Cerebellar cortex (tissue), 1 donor: Measurements from ENCODE around the gene IL26.
"Not testable (repeated sequence)": the region's sequence is repeated elsewhere in the genome, so short reads cannot be mapped to it uniquely, and the experiment has no call there.

Experiments used
- DNase-seq: peaks from one replicate; pipeline ENCODE4 v3.0.0-alpha.2; 2015; ENCODE audit warnings: low spot score

IL26 gene

DNA sequence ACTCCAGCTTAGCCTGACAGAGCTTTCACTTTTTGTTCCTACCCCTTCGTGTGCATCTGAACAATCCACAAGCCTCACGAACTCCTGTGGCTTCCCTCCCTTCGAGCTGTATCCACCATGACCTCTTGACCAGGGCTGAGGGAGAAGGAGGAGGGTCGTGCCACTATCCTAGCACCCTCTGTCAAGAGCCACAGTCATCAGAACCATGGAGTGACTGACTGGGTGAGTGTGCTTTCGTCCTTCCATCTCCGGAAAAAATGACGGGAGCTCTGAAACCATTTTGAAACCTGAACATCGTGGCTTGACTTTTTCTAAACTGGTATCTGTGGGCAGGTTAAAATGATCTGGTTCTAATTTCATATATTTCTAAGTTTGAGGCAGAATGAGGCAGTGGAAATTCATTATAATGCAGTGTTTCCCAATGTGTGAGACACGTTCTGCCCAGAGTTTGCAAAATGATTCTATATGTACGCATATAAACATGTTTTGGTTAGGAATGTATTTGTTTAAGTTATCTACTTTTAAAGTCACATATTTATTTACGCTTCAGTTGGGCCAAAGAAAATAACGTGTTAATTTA, 27.0 kb downstream of the IL26 start:
- DNase-seq = no peak

DNA sequence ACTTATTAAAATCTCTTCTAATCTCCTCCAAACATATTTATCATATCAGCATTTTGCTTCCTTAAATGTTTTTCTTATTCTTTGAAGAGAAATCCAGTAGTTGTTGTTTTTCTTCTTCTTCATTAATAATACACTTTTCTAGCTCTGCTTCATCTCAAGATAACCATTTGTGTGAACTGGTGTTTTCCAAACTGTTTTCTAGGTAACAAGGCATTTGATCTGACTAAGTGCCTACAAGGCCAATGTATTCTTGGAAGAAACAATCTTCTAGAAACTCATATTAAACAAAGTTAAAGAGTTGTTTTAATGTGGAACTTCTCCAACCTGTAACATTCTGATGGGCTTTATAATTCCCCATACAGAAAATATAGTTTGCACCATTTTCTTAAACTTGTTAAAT, 35.3 kb downstream of the IL26 start:
- DNase-seq = no peak

- DNase-seq = no peak
These were observed 35.8 kb downstream of the IL26 start for GRCh38 chr12:68189821-68190242.

DNA sequence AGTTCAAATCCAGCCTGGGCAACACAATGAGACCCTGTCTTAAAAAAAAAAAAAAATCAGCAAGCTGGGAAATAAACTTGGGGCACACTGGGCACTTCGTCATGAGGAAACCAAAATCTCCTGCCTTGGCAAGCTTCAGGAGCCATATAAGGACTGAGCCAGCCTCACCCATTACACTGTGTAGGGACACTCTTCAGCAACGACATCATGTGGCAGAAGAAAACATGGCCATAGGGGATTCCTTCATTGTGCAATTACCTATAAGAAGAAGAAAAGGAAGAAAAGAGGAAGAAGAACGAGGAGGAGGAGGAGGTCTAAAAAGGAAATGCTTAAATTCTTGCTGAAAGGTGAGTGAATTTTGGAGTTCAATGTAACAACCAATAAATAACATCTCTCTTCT, 40.0 kb downstream of the IL26 start:
- no peak for DNase-seq

- DNase-seq = no peak
These were observed 44.5 kb downstream of the IL26 start for GRCh38 chr12:68180792-68181744.

GRCh38 chr12:68178774-68179439, 46.7 kb downstream of the IL26 start:
- no peak for DNase-seq

- DNase-seq = no peak
These were observed 47.4 kb downstream of the IL26 start for GRCh38 chr12:68178184-68178583.

- DNase-seq = no peak
These were observed 48.0 kb downstream of the IL26 start for GRCh38 chr12:68177562-68177961.

GRCh38 chr12:68176257-68176656, 49.4 kb downstream of the IL26 start:
- DNase-seq = no peak

DNA sequence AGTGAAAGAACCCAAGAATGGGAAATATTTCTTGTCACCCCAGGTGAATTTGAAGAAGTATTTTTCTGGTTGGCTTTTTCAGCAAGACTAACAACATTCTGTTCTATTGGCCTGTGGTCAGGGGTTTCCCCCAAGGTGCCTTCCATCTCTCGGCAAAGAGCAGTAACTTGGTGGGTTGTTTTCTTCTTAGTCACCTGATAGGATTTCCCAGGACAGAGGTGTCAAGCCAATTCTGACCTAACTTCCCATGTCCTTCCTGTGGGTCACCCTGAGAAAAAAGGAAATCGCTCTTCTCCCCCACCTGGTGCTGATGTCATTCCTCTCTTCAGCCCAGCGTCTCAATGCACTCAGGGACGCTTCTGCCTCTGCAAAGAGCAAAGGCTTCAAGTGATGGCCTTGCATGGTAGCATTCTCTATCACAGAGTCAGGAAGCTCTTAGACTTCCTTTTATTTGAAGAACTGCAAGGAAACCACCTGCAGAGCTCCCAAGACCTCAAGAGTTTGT, 50.0 kb downstream of the IL26 start:
- no peak for DNase-seq

- DNase-seq = not testable (repeated sequence)
These were observed 50.8 kb downstream of the IL26 start for GRCh38 chr12:68174761-68175160.

DNA sequence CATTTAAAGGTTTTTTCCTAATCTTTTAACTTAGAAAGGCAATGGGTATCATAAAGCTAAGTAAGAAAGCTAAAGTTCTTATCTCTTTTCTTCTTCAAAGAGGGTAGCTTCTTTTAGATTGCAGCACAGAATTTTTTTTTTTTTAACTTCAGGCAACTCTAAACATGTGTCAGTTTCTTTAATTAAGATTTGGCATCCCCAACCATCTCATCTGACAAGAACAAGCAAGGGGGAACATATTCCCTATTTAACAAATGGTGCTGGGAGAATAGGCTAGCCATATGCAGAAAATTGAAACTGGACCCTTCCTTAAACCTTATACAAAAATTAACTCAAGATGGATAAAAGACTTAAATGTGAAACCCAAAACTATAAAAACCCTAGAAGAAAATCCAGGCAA, 51.8 kb downstream of the IL26 start:
- no peak for DNase-seq

DNA sequence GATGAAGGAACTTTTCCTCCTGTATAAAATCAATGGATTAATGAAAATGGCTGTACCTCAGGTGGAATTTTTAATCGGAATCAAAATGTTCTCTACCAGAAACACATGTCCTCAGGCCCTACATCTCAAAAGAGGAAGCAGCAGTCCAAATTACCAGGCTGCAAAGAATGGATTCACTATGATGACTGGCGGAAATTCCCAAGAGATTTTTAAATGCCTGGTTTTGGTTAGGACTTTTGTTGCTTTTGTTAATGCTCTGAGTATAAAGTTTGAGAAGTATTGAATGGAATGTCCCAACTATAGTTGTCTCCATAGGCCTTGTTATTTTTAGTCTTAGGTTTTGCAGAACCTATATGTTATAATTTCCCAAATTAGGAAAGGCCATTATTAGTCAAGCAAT, 54.9 kb downstream of the IL26 start:
- DNase-seq = no peak

GRCh38 chr12:68169213-68169889, 56.3 kb downstream of the IL26 start:
- DNase-seq = no peak

DNA sequence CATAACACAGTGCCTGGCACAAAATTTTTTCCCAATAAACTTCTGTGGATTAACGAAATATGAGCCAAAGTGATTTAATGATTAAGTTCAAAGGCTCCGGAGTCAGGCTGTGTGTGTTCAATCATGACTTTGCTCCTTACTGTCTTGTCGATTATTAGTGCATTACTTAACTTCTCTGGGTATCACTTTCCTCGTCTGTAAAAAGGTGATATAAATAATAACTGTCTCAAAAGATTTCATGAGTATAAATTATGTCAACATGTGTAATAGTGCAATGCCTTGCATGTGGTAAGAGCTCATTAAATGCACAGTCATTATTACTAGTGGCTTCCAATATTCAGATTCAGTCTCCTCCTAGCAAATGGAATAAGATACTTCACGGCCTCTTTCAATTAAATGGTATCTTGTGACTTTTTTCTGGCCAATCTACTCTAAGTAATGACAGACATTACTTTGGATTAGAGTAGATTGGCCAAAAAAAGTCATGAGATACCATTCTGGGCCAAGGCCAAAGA, 59.2 kb downstream of the IL26 start:
- DNase-seq = no peak

GRCh38 chr12:68163560-68164081, 62.0 kb downstream of the IL26 start:
- DNase-seq = no peak

- DNase-seq = no peak
These were observed 63.2 kb downstream of the IL26 start for GRCh38 chr12:68162374-68162773.

- no peak for DNase-seq
These were observed 65.8 kb downstream of the IL26 start, which contains the start of gene IFNG for GRCh38 chr12:68159681-68160304. Gene IFNG, minus strand, starts transcription at chr12:68159740. Its CDS starts 125 bp downstream, at chr12:68159615.

- DNase-seq = peak; percentile 7
These were observed 67.2 kb downstream of the IL26 start for GRCh38 chr12:68158432-68158831.

DNA sequence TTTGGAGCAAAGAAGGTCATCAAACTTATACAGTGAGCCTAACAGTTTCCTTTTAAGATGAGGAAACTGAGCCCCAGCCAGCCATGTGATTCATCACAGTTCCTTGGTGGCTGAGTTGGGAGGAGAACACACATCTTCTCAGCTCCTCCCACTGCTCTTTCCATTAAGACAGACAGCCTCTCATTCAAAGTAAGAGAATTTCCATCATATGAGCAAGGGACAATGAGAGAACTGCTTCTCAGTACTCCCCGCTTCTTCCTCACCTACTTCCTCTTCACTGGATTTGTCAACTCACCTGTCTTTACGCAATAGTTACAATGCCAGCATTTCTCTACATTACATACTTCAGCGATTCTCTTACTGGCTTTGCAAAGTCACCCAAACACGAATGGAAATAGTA, 68.2 kb downstream of the IL26 start:
- no peak for DNase-seq

DNA sequence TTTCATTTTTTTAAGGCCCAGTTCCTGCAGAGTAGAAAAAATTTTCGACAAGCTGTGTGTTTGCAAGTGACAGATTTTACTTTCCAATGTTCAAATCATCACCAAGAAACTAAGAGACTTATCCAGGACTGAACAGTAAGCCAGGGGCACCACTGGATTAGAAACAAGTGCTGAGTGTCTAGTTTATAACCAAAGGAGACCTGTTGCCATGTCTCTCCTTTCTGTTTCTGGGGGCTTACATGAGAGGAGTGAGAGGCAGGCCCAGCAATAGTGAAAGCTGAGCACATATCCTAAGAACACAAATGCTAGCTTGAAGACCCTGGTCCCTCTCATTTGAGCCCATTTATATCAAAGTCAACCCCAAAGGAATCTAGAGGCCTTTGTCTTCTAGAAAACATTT, 69.0 kb downstream of the IL26 start:
- no peak for DNase-seq
